HCT116 (cell line): ENCODE data around the gene AKR7A2. TPM values are rescaled to one million over a fixed set of nuclear protein-coding genes. Genes with fewer than 3 reads are reported as not detected.

Source experiments
- ATAC-seq: fragments of 200-7000 bp; cut with Tn5 transposase; 2 replicates; pipeline ENCODE4 v1.9.1; 2020; ENCODE audit warnings: mild to moderate bottlenecking, moderate library complexity
- BruUV-seq: library from RNA; stranded (reverse); fragments of 400-500 nt; replicated peaks from 2 replicates; lab custom pipeline; 2021; lab: Mats Ljungman, UMichigan
- CTCF ChIA-PET: fragments of 300-600 bp; sonication (Branson Sonifier 250); formaldehyde crosslinking; loops from one replicate; lab custom pipeline; 2021; ENCODE audit warnings: antibody characterized with exemption; lab: Charles Lee
- POLR2A ChIA-PET: fragments of 300-600, 350-600 bp; sonication (Branson Sonifier 250); formaldehyde crosslinking; loops from one replicate; lab custom pipeline; 2021; ENCODE audit warnings: antibody characterized with exemption; lab: Charles Lee
- RAD21 ChIA-PET, 2 experiments: fragments of 300-600 bp; sonication (Branson Sonifier 250); formaldehyde crosslinking; loops; one replicate each; lab custom pipeline; 2023; ENCODE audit warnings: low total read pairs in 2 of 2; ENCODE audit not compliant: uncharacterized antibody in 2 of 2, unreplicated experiment in 2 of 2, low non-redundant PET in 1 of 2; lab: Charles Lee
- DNase-seq: peaks from one replicate; pipeline ENCODE4 v3.0.0-alpha.2; 2010; ENCODE audit warnings: low read depth, low spot score
- H2AFZ ChIP-seq: fragments of 200-600 bp; shearing (Covaris generic), sonication (generic); 2 replicates; pipeline ENCODE4 v1.6.1; 2017; ENCODE audit warnings: low read depth, mixed run types, mixed read lengths, antibody characterized with exemption, low read length; ENCODE audit not compliant: poor library complexity, severe bottlenecking
- H3K27ac ChIP-seq: 2 replicates; pipeline ENCODE4 v1.5.1; 2012; ENCODE audit warnings: low read depth, low read length
- H3K27me3 ChIP-seq: fragments of 200-600 bp; sonication (generic); 2 replicates; pipeline ENCODE4 v1.6.1; 2016; ENCODE audit warnings: mixed run types, low read length, mixed read lengths; ENCODE audit not compliant: insufficient read depth
- H3K36me3 ChIP-seq, 2 experiments: fragments of 200-500 bp in 1 of 2; fragments of 200-600 bp in 1 of 2; sonication (Bioruptor generic) in 1 of 2; sonication (generic) in 1 of 2; 2 replicates each; pipeline versions ENCODE4 v1.5.1 to v1.6.1; 2014 to 2016; ENCODE audit warnings: low read length in 2 of 2, inconsistent platforms in 1 of 2, mixed read lengths in 1 of 2, mixed run types in 1 of 2; ENCODE audit not compliant: insufficient read depth in 2 of 2, control insufficient read depth in 1 of 2
- H3K4me1 ChIP-seq, 2 experiments: fragments of 200-600 bp in 1 of 2; sonication (generic) in 1 of 2; 2 replicates each; pipeline versions ENCODE4 v1.5.1 to v1.6.1; 2012 to 2017; ENCODE audit warnings: low read length in 2 of 2, inconsistent platforms in 1 of 2, mild to moderate bottlenecking in 1 of 2, mixed read lengths in 1 of 2, mixed run types in 1 of 2, moderate library complexity in 1 of 2; ENCODE audit not compliant: insufficient read depth in 2 of 2, control insufficient read depth in 1 of 2
- H3K4me2 ChIP-seq: fragments of 200-600 bp; sonication (generic); 2 replicates; pipeline ENCODE4 v1.6.1; 2017; ENCODE audit warnings: mixed run types, low read length, mixed read lengths
- H3K4me3 ChIP-seq, 2 experiments: fragments of 200-600 bp in 1 of 2; sonication (generic) in 1 of 2; replicated peaks in 1 of 2; 2 replicates each; pipeline ENCODE4 v1.5.1; 2011 to 2016; ENCODE audit warnings: low read length in 2 of 2, control low read depth in 1 of 2, low read depth in 1 of 2, mild to moderate bottlenecking in 1 of 2, mixed read lengths in 1 of 2, mixed run types in 1 of 2
- H3K79me2 ChIP-seq: fragments of 200-600 bp; sonication (generic); 2 replicates; pipeline ENCODE4 v1.6.1; 2017; ENCODE audit warnings: mild to moderate bottlenecking, mixed run types, low read length, moderate library complexity, mixed read lengths; ENCODE audit not compliant: insufficient read depth
- H3K9ac ChIP-seq: fragments of 200-600 bp; sonication (generic); 2 replicates; pipeline ENCODE4 v1.6.1; 2016; ENCODE audit warnings: low read length, mixed read lengths
- H3K9me2 ChIP-seq: fragments of 200-600 bp; sonication (generic), shearing (Covaris generic); 2 replicates; pipeline ENCODE4 v1.6.1; 2017; ENCODE audit warnings: mixed run types, mild to moderate bottlenecking, moderate library complexity; ENCODE audit not compliant: insufficient read depth
- H3K9me3 ChIP-seq, 2 experiments: fragments of 200-500 bp in 1 of 2; fragments of 200-600 bp in 1 of 2; sonication (Bioruptor generic) in 1 of 2; sonication (generic) in 1 of 2; 2 replicates each; pipeline ENCODE4 v1.6.1; 2014 to 2017; ENCODE audit warnings: low read length in 2 of 2, mixed read lengths in 2 of 2, inconsistent platforms in 1 of 2, low read depth in 1 of 2, mild to moderate bottlenecking in 1 of 2, mixed run types in 1 of 2, moderate library complexity in 1 of 2; ENCODE audit not compliant: control insufficient read depth in 1 of 2, insufficient read depth in 1 of 2
- H4K20me1 ChIP-seq: fragments of 200-600 bp; sonication (generic), shearing (Covaris generic); 2 replicates; pipeline ENCODE4 v1.6.1; 2017; ENCODE audit warnings: mixed run types, mild to moderate bottlenecking, moderate library complexity; ENCODE audit not compliant: insufficient read depth
- ATF3 ChIP-seq: IDR thresholded peaks from 2 replicates; pipeline ENCODE4 v1.6.1; 2012
- CTCF ChIP-seq, 3 experiments: fragments of 200-600 bp in 1 of 3; sonication (generic) in 1 of 3; IDR thresholded peaks in 2 of 3; conservative IDR thresholded peaks in 1 of 3; 2 replicates each; pipeline ENCODE4 v1.5.1; 2012 to 2017; ENCODE audit warnings: low read depth in 2 of 3, low read length in 2 of 3, antibody characterized with exemption in 1 of 3, borderline replicate concordance in 1 of 3, control low read depth in 1 of 3, mild to moderate bottlenecking in 1 of 3, mixed read lengths in 1 of 3, mixed run types in 1 of 3, moderate library complexity in 1 of 3; ENCODE audit not compliant: insufficient read depth in 1 of 3
- FOSL1 ChIP-seq: IDR thresholded peaks from 2 replicates; pipeline ENCODE4 v1.6.1; 2012; ENCODE audit warnings: low read depth
- JUND ChIP-seq: IDR thresholded peaks from 2 replicates; pipeline ENCODE4 v1.6.1; 2012
- POLR2A ChIP-seq: IDR thresholded peaks from 2 replicates; pipeline ENCODE4 v1.7.0; 2011; ENCODE audit warnings: borderline replicate concordance; ENCODE audit not compliant: insufficient read depth, insufficient read length; ENCODE audit errors: extremely low read depth
- POLR2AphosphoS5 ChIP-seq: IDR thresholded peaks from 2 replicates; pipeline ENCODE4 v1.6.1; 2011; ENCODE audit warnings: mild to moderate bottlenecking, low read depth, low read length, moderate library complexity
- REST ChIP-seq: IDR thresholded peaks from 2 replicates; pipeline ENCODE4 v1.6.1; 2012; ENCODE audit warnings: low read depth
- SIN3A ChIP-seq: IDR thresholded peaks from 2 replicates; pipeline ENCODE4 v1.6.1; 2012; ENCODE audit warnings: low read depth
- SRF ChIP-seq: IDR thresholded peaks from 2 replicates; pipeline ENCODE4 v1.6.1; 2012; ENCODE audit warnings: low read depth
- ZBTB33 ChIP-seq: IDR thresholded peaks from 2 replicates; pipeline ENCODE4 v1.6.1; 2011; ENCODE audit warnings: mild to moderate bottlenecking, low read length, moderate library complexity; ENCODE audit not compliant: insufficient replicate concordance; ENCODE audit errors: extremely low read depth
- ZNF274 ChIP-seq: fragments of 200-500 bp; sonication (Bioruptor generic); IDR thresholded peaks from 2 replicates; pipeline ENCODE4 v1.6.1; 2014; ENCODE audit warnings: mild to moderate bottlenecking, low read depth, low read length, inconsistent platforms
- intact Hi-C: fragments of 100-400 bp; cut with micrococcal nuclease; formaldehyde crosslinking; loops from 2 replicates; pipeline ENCODE4 v1.10.0; 2022
- total RNA-seq: library from RNA; stranded (reverse); gene quantifications from one replicate; pipeline ENCODE4 v1.2.1, GENCODE V29; 2021; ENCODE audit not compliant: unreplicated experiment

AKR7A2 gene
- total RNA-seq, 1 experiment from 2014 or later: 90.8 TPM

GRCh38 chr1:19310720-19311502, 1.0 kb downstream of the AKR7A2 start:
- Histone ChIP-seq H3K4me2 (peak overlapping the region; percentile 100), H3K27ac (peak overlapping the region; percentile 82; the same call in 1 of the 2 replicates), H3K36me3 (peaks cover 7 to 15% of the 10 kb centered on the region in 2 experiments; a peak in 3 of 4 replicates), H3K79me2 (peaks cover 33% of the 10 kb centered on the region), H3K9me2 (no peaks in the 10 kb centered on the region), H2AFZ (no peak overlapping the region), H3K4me1 (peaks cover 18 to 45% of the 10 kb centered on the region in 2 experiments; a peak in 3 of 4 replicates), H3K9ac (peak overlapping the region; percentile 97), H3K4me3 (peak overlapping the region; percentile 87 to 88), H4K20me1 (no peaks in the 10 kb centered on the region), H3K9me3 (no peaks in the 10 kb centered on the region), H3K27me3 (no peaks in the 10 kb centered on the region)
- POLR2A ChIA-PET: no interaction called here
- CTCF ChIA-PET: no interaction called here
- BruUV-seq: TSS peak; percentile 59
- DNase-seq (no peak), ATAC-seq (peak; percentile 3)
- intact Hi-C loops: no loop called here
- TF ChIP-seq ATF3 (no peak), ZNF274 (no peak), SRF (no peak), CTCF (IDR thresholded peaks at IDR 0.05 in 2 of 3, conservative IDR thresholded peaks at IDR 0.05 in 1 of 3; ENCODE audit: borderline replicate concordance in 1 of 3, insufficient read depth in 1 of 3, low read depth in 2 of 3, low read length in 2 of 3) (no peak), SIN3A (no peak), ZBTB33 (no peak), JUND (no peak), POLR2A (no peak), FOSL1 (no peak), REST (no peak), POLR2AphosphoS5 (no peak)
- RAD21 ChIA-PET: no interaction called here
